Caco-2 (cell line): ENCODE data around the gene NME3. TPM values are rescaled to one million over a fixed set of nuclear protein-coding genes. Genes with fewer than 3 reads are reported as not detected.
A peak's percentile ranks its signal among the peaks of the same experiment; 100 is the strongest.

Experiments
- BruUV-seq: library from RNA; stranded (reverse); fragments of 400-500 nt; replicated peaks from 2 replicates; lab custom pipeline; 2021; lab: Mats Ljungman, UMichigan
- CTCF ChIA-PET: fragments of 300-600 bp; sonication (Branson Sonifier 250); formaldehyde crosslinking; loops from one replicate; lab custom pipeline; 2022; ENCODE audit warnings: antibody characterized with exemption; lab: Charles Lee
- POLR2A ChIA-PET: fragments of 300-600 bp; sonication (Branson Sonifier 250); formaldehyde crosslinking; loops from one replicate; lab custom pipeline; 2022; ENCODE audit warnings: antibody characterized with exemption; lab: Charles Lee
- DNase-seq, 2 experiments: peaks; one replicate each; pipeline versions ENCODE4 v3.0.0 to v3.0.0-alpha.2; 2020 to 2022
- H3K27me3 ChIP-seq: replicated peaks from 2 replicates; pipeline ENCODE4 v1.6.0; 2011; ENCODE audit warnings: low read length; ENCODE audit not compliant: control insufficient read depth, insufficient read depth
- H3K36me3 ChIP-seq: 2 replicates; pipeline ENCODE4 v1.5.1; 2011; ENCODE audit warnings: low read length; ENCODE audit not compliant: control insufficient read depth, insufficient read depth
- H3K4me1 ChIP-seq: fragments of 250-450 bp; sonication (Bioruptor Pico); 2 replicates; pipeline ENCODE4 v1.5.1; 2020; ENCODE audit warnings: mild to moderate bottlenecking
- H3K4me3 ChIP-seq: 2 replicates; pipeline ENCODE4 v1.5.1; 2011; ENCODE audit warnings: low read depth, mild to moderate bottlenecking, control low read depth, low read length
- H3K9me3 ChIP-seq: fragments of 250-450 bp; sonication (Bioruptor Pico); 2 replicates; pipeline ENCODE4 v1.5.1; 2020; ENCODE audit warnings: mild to moderate bottlenecking, moderate library complexity
- H3K27ac Mint-ChIP-seq: one replicate; pipeline ENCODE4 v1.8.0; 2022; ENCODE audit warnings: mixed read lengths; ENCODE audit not compliant: unreplicated experiment
- H3K27me3 Mint-ChIP-seq: one replicate; pipeline ENCODE4 v1.8.0; 2022; ENCODE audit warnings: mixed read lengths; ENCODE audit not compliant: insufficient read depth, unreplicated experiment
- H3K36me3 Mint-ChIP-seq: one replicate; pipeline ENCODE4 v1.8.0; 2022; ENCODE audit warnings: mild to moderate bottlenecking, mixed read lengths; ENCODE audit not compliant: insufficient read depth, unreplicated experiment
- H3K4me1 Mint-ChIP-seq: one replicate; pipeline ENCODE4 v1.8.0; 2022; ENCODE audit warnings: low read depth, mixed read lengths; ENCODE audit not compliant: unreplicated experiment
- H3K4me3 Mint-ChIP-seq: one replicate; pipeline ENCODE4 v1.8.0; 2022; ENCODE audit warnings: mild to moderate bottlenecking, moderate library complexity, mixed read lengths; ENCODE audit not compliant: unreplicated experiment
- H3K9me3 Mint-ChIP-seq: one replicate; pipeline ENCODE4 v1.8.0; 2022; ENCODE audit warnings: mixed read lengths; ENCODE audit not compliant: unreplicated experiment
- intact Hi-C: fragments of 100-400 bp; cut with micrococcal nuclease; formaldehyde crosslinking; loops from one replicate; pipeline ENCODE4 v1.10.0; 2022; ENCODE audit not compliant: unreplicated experiment
- total RNA-seq: library from RNA; stranded (reverse); gene quantifications from 2 replicates; pipeline ENCODE4 v1.2.3, GENCODE V29; 2022
- TF ChIP-seq, protein P1 (sequence below), 2 experiments: fragments of 200-600 bp in 1 of 2; IDR thresholded peaks; 1 replicate in 1 of 2; 2 replicates in 1 of 2; pipeline versions ENCODE4 v1.5.1 to v1.8.0; 2011 to 2022; ENCODE audit warnings: antibody characterized with exemption in 1 of 2, control low read depth in 1 of 2, inconsistent platforms in 1 of 2, low read depth in 1 of 2, low read length in 1 of 2, mild to moderate bottlenecking in 1 of 2, moderate library complexity in 1 of 2; ENCODE audit not compliant: insufficient read depth in 1 of 2, severe bottlenecking in 1 of 2, unreplicated experiment in 1 of 2

The NME3 gene
- total RNA-seq, 1 experiment from 2014 or later = 7.0 TPM

DNA sequence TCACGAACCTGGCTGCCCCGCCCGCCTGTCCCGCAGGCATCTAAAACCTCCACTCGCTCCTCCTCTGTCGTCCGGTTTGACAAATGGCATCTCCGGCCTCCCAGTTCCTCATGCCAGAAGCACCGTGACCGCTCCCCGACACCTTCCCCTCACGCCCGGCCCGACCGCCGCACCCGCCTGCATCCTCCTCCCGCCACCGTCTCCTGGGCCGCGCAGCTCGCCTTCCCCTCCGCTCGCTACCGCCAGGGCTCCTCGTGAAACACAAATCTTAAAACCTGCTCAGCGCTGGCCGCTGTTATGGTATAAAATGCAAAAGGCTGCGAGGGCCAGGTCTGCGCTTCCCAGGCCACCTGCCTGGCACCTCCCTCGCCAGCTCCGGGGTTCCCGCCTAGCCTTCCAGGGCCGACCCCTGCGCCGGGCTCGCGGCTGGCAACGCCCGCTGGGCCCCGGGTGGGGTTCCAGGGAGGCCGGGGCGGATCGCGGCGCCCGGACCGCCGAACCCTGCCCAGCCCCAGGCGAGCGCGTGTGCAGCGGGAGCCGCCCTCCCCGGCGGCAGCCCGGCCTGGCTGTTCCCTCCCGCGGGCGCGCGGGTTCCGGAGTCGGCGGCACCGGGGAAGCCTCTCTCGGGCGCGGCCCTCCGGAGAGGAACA is 10.5 kb upstream of the NME3 start:
- no peaks in the 10 kb centered on the region for H3K27me3 ChIP-seq
- TF ChIP-seq, protein P1, sequence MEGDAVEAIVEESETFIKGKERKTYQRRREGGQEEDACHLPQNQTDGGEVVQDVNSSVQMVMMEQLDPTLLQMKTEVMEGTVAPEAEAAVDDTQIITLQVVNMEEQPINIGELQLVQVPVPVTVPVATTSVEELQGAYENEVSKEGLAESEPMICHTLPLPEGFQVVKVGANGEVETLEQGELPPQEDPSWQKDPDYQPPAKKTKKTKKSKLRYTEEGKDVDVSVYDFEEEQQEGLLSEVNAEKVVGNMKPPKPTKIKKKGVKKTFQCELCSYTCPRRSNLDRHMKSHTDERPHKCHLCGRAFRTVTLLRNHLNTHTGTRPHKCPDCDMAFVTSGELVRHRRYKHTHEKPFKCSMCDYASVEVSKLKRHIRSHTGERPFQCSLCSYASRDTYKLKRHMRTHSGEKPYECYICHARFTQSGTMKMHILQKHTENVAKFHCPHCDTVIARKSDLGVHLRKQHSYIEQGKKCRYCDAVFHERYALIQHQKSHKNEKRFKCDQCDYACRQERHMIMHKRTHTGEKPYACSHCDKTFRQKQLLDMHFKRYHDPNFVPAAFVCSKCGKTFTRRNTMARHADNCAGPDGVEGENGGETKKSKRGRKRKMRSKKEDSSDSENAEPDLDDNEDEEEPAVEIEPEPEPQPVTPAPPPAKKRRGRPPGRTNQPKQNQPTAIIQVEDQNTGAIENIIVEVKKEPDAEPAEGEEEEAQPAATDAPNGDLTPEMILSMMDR (IDR thresholded peaks at IDR 0.05; ENCODE audit: insufficient read depth in 1 of 2, low read depth in 1 of 2, low read length in 1 of 2, severe bottlenecking in 1 of 2, unreplicated experiment in 1 of 2) = peak in 1 of 2 experiments; percentile 0
- DNase-seq = peak; percentile 53 to 60
- Mint-ChIP-seq H3K27me3 (no peaks in the 10 kb centered on the region), H3K4me3 (peak overlapping the region; percentile 86), H3K4me1 (peaks cover 8% of the 10 kb centered on the region), H3K9me3 (no peaks in the 10 kb centered on the region), H3K36me3 (peaks cover 68% of the 10 kb centered on the region), H3K27ac (peak overlapping the region; percentile 81)
- H3K4me3 ChIP-seq = peak overlapping the region; percentile 92
- H3K36me3 ChIP-seq = peaks cover 2% of the 10 kb centered on the region; the same call in 1 of the 2 replicates
- intact Hi-C loops = loop anchor here (1.0 to 5.0 kb wide), 2 partner anchors 9 to 40 kb away; partner anchors contain the start of gene MRPS34
- POLR2A ChIA-PET = interaction anchor here (0.6 to 1.8 kb wide), 11 partner anchors 8 to 1087 kb away, joined by 3 to 36 read pairs (median 6); partner anchors contain the start of genes EME2, FAHD1, HAGH and JPT2
- peaks cover 7% of the 10 kb centered on the region for H3K4me1 ChIP-seq
- CTCF ChIA-PET = interaction anchor here (0.8 to 1.6 kb wide), 6 partner anchors 8 to 104 kb away, joined by 3 to 14 read pairs (median 6); partner anchors contain the start of genes EME2, IGFALS, JPT2 and MAPK8IP3
- BruUV-seq = no TSS peak
- no peaks in the 10 kb centered on the region for H3K9me3 ChIP-seq

DNA sequence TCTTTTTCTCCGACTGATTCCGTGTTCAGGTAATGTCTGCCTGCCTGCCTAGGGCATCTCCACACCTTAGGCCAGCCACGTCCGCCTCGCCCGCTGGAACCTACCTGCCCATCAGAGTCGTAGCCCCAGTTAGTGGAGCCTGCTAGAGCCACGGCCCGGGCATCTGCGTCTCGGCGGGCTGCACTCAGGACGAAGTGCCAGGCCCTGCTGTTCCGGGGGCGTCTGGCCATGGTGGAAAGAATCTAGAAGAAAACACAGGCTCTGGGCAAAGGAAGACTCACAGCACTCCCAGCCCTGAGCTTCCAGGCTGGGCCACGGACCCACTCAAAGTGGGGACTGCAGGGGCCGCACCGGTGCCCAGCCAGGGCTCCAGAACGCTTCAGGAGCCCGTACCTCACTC is 9.9 kb upstream of the NME3 start:
- Histone ChIP-seq H3K4me3 (peak overlapping the region; percentile 92), H3K4me1 (peaks cover 7% of the 10 kb centered on the region), H3K27me3 (no peaks in the 10 kb centered on the region), H3K36me3 (peaks cover 2% of the 10 kb centered on the region; the same call in 1 of the 2 replicates), H3K9me3 (no peaks in the 10 kb centered on the region)
- Mint-ChIP-seq H3K9me3 (no peaks in the 10 kb centered on the region), H3K27ac (peak overlapping the region; percentile 81), H3K27me3 (no peaks in the 10 kb centered on the region), H3K4me3 (peak overlapping the region; percentile 86), H3K36me3 (peaks cover 74% of the 10 kb centered on the region), H3K4me1 (peaks cover 8% of the 10 kb centered on the region)
- no TSS peak for BruUV-seq
- TF ChIP-seq, protein P1 (IDR thresholded peaks at IDR 0.05; ENCODE audit: insufficient read depth in 1 of 2, low read depth in 1 of 2, low read length in 1 of 2, severe bottlenecking in 1 of 2, unreplicated experiment in 1 of 2) = no peak
- ChIA-PET POLR2A (interaction anchor here (1.8 kb wide), 1 partner anchor 183 kb away, joined by 36 read pairs; the partner anchor contains the start of gene RPS2), CTCF (no interaction called here)
- intact Hi-C loops = loop anchor here (5.0 kb wide), 1 partner anchor 41 kb away; no protein-coding TSS in a partner anchor
- no peak for DNase-seq

DNA sequence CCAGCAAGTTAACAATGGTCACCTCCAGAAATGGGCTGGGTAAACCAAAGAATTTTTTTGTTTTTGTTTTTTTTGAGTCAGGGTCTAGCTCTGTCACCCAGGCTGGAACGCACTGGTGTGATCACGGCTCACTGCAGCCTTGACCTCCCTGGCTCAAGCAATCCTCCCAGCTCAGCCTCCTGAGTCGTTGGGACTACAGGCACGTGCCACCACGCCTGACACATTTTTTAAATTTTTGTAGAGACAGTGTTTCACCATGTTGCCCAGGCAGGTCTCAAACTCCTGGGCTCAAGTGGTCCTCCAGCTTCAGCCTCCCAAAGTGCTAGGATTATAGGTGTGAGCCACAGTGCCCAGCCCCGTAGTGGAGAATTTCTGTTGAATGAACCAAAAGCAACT is 9.3 kb upstream of the NME3 start:
- peak overlapping the region; percentile 86 for H3K4me3 Mint-ChIP-seq
- no peak overlapping the region for H3K4me3 ChIP-seq
- intact Hi-C loops = loop anchor here (5.0 kb wide), 1 partner anchor 42 kb away; no protein-coding TSS in a partner anchor

More for the DNA sequence above, 9.3 kb upstream of the NME3 start:
- H3K27me3 Mint-ChIP-seq = no peaks in the 10 kb centered on the region
- H3K36me3 Mint-ChIP-seq = peaks cover 80% of the 10 kb centered on the region
- H3K27ac Mint-ChIP-seq = peak overlapping the region; percentile 81
- H3K4me1 ChIP-seq = peaks cover 7% of the 10 kb centered on the region
- H3K4me1 Mint-ChIP-seq = peaks cover 8% of the 10 kb centered on the region
- H3K36me3 ChIP-seq = peaks cover 2% of the 10 kb centered on the region; the same call in 1 of the 2 replicates
- POLR2A ChIA-PET = no interaction called here
- CTCF ChIA-PET = no interaction called here
- DNase-seq = no peak
- TF ChIP-seq, protein P1 (IDR thresholded peaks at IDR 0.05; ENCODE audit: insufficient read depth in 1 of 2, low read depth in 1 of 2, low read length in 1 of 2, severe bottlenecking in 1 of 2, unreplicated experiment in 1 of 2) = no peak
- BruUV-seq = TSS peak; percentile 47
- no peaks in the 10 kb centered on the region for H3K9me3 ChIP-seq
- no peaks in the 10 kb centered on the region for H3K27me3 ChIP-seq
- H3K9me3 Mint-ChIP-seq = no peaks in the 10 kb centered on the region
